ENCODE measurements around the gene CSMD2.

CSMD2 gene

GRCh38 chr1:33601751-33602150, 563.3 kb downstream of the CSMD2 start:
- no peak for DNase-seq (ENCODE audit: low read depth)

DNA sequence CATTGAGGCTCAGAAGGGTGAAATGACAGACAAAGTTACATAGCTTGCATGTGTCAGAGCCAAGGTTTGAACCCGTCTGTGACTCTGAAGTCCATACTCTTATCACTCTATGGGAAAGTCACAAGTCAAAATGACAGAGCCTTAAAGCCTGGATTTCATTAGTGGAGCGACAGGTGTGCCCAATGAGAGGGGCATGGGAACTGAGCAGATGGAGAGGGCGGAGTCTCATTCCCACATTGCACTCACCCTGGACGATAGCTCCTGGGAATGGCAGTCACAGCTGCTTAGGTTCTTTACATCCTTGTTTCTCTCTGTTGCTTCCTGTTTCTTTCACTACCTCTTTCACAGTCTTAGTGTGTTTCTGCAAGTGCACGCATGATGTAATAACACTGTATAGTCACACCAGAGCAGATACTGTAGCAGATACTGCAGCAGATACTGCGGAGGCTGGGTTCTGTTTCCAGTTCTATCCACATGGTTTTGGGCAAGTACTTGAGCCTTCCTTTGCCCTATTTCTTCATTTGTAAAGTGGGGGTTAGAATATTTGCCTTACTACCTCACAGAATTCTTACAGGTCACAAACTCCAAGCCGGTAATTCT, 565.4 kb downstream of the CSMD2 start:
- DNase-seq (ENCODE audit: low read depth), result no peak

- no peak for DNase-seq (ENCODE audit: low read depth)
These were observed 576.3 kb downstream of the CSMD2 start for GRCh38 chr1:33588726-33589125.

DNA sequence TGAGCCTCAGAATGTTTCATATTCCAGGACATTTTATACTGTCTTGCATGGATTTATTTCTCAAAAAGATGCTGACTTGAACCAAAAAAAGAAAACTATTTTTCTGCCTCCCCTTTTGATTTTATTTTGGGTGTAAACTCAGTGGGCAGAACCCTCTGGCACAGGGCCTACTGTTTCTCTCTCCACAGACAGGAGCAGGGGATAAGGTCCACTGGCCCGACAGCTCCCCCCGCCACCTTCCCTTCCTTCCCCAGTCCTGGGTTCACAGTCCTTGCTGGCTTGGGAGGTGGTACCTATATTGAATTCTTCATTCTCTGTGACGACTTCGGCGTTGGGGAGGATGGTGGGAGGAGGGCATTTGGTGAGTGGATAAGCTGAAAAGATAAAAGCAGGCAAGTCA, 578.2 kb downstream of the CSMD2 start:
- DNase-seq (ENCODE audit: low read depth), result no peak

- DNase-seq (ENCODE audit: low read depth), result peak; percentile 38
These were observed 578.9 kb downstream of the CSMD2 start for GRCh38 chr1:33586106-33586505.

DNA sequence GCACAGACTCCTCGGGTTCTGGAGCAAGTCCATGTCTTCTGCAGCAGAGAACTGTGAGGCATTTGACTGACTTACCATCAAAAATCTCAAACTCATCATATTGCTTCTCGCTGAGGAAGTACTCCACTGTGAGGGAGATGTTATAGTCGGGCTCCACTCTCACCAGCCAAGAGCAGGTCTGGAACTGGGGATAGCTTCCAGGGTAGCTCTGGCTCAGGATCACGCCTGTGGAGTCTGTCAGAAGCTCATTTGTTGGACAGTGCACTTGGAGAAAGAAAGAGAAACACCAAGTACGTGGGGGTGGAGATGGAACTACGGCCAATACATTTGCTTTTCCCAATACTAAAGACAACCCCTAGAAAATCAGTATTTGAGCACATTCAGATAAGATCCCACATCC, 581.5 kb downstream of the CSMD2 start:
- no peak for DNase-seq (ENCODE audit: low read depth)

DNA sequence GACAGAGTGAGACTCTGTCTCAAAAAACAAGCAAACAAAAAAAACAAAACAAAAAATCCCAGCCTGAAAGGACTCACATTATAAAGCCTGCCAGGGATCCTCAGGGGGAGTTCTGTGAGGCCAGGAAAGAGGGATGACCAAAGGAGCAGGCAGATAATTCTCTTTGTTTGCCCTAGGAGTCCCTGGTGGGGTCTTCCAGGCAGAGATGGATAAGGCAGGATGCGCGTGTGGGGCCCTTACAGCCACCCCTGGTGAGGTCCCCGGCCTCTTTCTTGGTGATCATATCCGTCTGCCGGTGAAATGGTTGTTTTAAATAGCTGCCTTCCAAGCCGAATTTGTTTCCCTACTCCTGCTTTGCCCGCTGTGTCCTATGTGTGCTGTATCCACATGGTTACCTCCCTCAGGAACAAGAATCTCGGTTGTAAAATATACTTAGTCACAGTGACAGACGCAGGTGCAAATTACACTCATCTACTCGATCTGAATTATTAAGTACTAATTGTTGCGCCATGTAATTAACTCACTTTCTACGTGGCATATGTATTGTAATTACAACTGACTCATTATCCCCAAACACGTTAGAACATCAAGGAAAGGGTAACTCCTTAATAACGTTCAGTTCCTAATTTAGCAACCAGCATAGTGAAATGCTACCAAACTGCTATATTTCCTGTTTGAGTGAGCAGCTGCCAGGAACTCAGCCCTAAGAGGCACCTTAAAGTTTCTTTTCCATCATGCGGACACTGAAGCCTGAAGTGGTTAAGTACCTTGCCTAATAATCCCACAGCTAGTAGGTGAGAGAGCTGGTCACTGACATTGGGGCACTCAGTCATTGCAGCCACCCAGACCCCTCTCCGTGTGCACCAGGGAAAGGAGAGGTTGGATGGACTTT, 586.2 kb downstream of the CSMD2 start:
- no peak for DNase-seq (ENCODE audit: low read depth)

DNA sequence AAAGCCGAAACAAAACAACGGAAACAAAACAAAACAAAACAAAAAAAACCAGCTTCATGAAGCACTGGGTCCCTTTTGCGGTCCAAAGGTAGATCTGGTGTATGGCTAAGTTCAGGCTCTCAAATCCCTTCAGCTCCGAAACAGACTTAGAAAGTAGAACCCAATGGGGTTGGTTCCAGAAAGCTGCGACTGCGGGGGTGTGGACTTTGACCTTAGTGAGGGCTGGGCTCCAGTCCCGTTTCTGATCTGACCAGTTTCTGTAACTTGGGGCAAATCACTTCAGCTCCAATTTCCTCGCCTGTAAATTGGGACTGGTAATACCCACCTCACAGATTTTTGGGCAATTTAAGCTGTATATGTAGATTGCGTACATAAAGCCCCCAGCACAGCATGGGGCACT, 587.4 kb downstream of the CSMD2 start:
- DNase-seq (ENCODE audit: low read depth), result no peak

DNA sequence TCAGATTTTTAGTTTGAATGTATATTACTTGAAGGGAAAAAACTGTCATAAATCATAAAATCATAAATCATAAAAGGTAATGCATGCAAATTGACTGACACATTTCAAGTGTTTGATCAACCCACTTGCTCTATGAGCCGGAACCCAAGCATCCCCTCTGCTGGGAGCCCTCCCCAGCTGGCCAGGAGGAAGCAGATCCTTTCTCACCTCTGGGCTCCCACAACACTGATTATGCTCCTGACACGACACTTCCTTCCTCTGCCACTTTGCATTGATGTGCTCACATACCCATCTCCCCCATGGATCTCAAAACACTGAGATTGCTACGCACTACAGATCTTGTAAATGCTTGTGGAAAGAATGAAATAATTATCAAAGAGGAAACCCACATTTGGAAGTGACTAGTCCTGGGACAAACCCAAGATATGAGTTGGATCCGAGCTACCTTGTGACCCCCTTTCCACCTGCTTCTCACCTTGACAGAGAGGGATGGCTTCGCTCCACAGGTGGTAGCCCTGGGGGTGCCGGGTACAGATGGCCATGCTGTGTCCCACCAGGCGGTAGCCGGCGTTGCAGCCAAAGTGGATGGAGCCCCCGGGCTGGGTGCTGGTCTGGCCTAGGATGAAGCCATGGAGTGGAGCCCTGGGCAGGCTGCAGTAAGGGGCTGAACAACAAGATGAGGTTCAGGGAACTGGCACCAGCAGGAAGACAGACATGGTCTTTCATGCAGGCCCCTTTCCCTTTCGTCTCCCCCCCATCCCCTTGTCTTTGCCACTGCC, 588.0 kb downstream of the CSMD2 start:
- no peak for DNase-seq (ENCODE audit: low read depth)

- no peak for DNase-seq (ENCODE audit: low read depth)
These were observed 589.6 kb downstream of the CSMD2 start for GRCh38 chr1:33575324-33575879.

GRCh38 chr1:33573661-33574060, 591.4 kb downstream of the CSMD2 start:
- no peak for DNase-seq (ENCODE audit: low read depth)

DNA sequence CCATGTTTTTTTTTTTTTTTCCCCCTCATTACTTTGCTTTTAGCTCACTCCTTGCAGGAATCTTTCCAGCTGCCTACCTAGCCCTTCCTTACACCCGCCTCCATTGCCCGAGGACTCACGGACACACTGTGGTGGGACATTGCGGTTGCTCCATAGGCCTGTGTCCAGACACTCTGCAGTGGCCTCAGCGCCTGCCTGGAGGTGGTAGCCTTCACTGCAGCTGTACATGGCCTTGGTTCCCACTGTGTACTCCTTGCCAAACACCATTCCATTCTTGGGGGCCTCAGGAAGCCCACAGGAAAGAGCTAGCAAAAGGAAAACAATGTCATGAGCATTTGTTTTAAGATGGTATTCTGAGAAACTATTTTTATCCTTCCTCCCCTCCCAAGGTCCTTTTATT, 592.6 kb downstream of the CSMD2 start:
- DNase-seq (ENCODE audit: low read depth), result no peak

DNA sequence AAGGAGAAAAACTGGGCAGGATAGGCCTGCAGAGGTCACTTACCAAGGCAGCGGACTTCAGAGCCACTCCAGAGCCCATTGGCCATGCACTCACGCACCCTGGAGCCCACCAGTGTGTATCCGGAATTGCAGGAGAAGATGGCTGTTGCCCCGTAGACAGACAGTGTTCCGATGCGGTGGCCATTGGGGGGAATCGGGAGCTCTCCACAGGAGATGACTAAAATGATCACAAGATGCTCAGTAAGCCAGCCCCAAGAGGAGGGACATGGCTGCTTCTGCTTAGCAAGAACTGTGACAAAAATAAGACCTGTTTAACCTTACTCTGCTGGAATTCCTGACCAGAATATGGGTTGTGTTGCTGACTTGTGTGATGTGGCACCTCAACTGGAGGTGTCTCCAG, 595.7 kb downstream of the CSMD2 start:
- no peak for DNase-seq (ENCODE audit: low read depth)

DNA sequence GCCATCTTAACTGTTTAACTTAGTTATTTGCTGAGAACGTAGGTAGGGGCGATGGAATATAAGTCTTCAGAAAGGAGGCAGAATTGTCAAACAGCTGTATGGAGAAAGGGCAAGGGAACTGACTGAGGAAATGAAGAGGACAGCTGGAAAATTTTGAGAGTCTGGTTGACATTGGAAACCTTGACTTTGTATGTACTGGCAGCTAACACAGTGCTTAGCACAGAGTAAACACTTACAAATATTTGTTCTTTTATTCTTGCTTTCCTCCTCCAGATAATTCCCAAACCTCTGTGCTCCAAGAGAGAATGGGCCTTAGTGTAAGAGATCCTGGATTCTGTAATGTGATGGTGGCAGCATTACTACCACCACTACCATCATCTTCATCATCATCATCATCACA, 601.3 kb downstream of the CSMD2 start:
- DNase-seq (ENCODE audit: low read depth), result no peak

- no peak for DNase-seq (ENCODE audit: low read depth)
These were observed 602.5 kb downstream of the CSMD2 start for GRCh38 chr1:33562563-33562962.

GRCh38 chr1:33561576-33561975, 603.5 kb downstream of the CSMD2 start:
- DNase-seq (ENCODE audit: low read depth), result no peak

DNA sequence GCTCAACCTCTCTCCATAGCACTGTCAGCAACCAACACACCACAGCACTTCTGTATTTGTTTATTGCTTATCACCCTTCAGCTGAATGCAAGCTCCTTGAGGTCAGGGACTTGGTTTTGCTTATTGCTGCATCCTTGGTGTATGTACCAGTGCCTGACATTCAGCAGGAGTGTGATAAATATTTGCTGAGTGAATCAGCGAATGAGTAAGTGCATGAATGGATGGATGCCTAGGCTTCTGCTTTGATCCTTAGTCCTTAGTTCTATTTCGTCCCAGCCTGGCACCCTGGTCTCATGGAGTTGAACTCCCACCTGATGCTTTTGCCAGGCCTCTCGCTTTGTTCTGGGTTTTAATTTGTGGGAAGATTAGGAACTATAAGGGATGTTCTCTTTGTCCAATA, 604.4 kb downstream of the CSMD2 start:
- DNase-seq (ENCODE audit: low read depth), result no peak

DNA sequence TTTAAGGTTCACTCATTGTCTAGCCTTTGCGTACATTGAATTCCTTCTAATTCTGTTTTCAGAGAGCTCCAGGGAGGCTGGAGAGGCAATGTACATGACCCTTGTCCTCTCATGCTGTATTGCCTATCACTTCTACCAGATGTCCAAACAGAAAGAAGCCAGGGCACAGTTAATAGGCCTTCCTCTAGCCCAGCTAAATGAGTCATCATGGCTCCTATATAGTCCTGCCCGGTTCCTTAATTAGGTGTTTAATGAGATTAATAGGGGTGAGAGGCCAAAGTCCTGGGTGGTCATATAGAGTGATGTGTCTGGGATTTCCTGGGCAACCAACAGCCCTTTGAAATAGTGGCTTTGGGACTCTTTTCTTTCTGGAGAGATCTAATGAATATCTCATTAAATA, 616.3 kb downstream of the CSMD2 start:
- DNase-seq (ENCODE audit: low read depth), result no peak

- DNase-seq (ENCODE audit: low read depth), result no peak
These were observed 616.7 kb downstream of the CSMD2 start for GRCh38 chr1:33548319-33548718.

GRCh38 chr1:33547576-33547975, 617.5 kb downstream of the CSMD2 start:
- DNase-seq (ENCODE audit: low read depth), result no peak

- DNase-seq (ENCODE audit: low read depth), result no peak
These were observed 623.1 kb downstream of the CSMD2 start for GRCh38 chr1:33541966-33542365.

- no peak for DNase-seq (ENCODE audit: low read depth)
These were observed 627.1 kb downstream of the CSMD2 start for GRCh38 chr1:33537885-33538284.

DNA sequence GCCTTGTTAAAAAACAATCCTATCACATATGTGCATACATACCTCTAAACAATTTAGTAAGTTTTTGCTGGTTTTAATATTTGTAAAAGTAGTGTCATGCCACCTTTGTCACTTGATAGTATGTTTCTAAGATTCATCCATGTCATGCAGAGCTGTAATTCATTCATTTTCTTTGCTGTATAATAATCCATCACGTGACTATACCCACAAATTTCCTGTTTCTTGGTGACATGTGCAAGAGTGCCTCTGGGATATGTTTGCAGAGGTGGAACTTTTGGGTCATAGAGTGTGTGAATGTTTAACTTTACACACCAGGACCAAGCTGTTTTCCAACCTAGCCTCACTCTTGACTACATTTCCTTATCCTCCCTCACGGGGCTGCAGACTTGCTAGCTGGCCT, 629.7 kb downstream of the CSMD2 start:
- no peak for DNase-seq (ENCODE audit: low read depth)
